CD4-positive, alpha-beta T cell treated with Interleukin-4 for 4 hours (primary cell): ENCODE results near the gene SCYGR6.

Experiments used
- DNase-seq: peaks from one replicate; pipeline ENCODE4 v3.0.0-alpha.2; 2020

The SCYGR6 gene

GRCh38 chr2:227710986-227711385, 13.6 kb downstream of the SCYGR6 start:
- no peak for DNase-seq

GRCh38 chr2:227707390-227707789, 17.2 kb downstream of the SCYGR6 start:
- DNase-seq = no peak

GRCh38 chr2:227706859-227707258, 17.7 kb downstream of the SCYGR6 start:
- no peak for DNase-seq

- DNase-seq = no peak
Observed at GRCh38 chr2:227703961-227704360, 20.6 kb downstream of the SCYGR6 start.

GRCh38 chr2:227703280-227703732, 21.3 kb downstream of the SCYGR6 start:
- no peak for DNase-seq

- DNase-seq = no peak
Observed at GRCh38 chr2:227701556-227701955, 23.0 kb downstream of the SCYGR6 start.

GRCh38 chr2:227696990-227697679, 27.4 kb downstream of the SCYGR6 start:
- no peak for DNase-seq

GRCh38 chr2:227687189-227687588, 37.4 kb downstream of the SCYGR6 start:
- no peak for DNase-seq

GRCh38 chr2:227684258-227684657, 40.3 kb downstream of the SCYGR6 start:
- DNase-seq = no peak

GRCh38 chr2:227677928-227678327, 46.6 kb downstream of the SCYGR6 start:
- DNase-seq = no peak

GRCh38 chr2:227674485-227674884, 50.1 kb downstream of the SCYGR6 start:
- no peak for DNase-seq
